ENCODE data around the gene TNK2.
A peak's percentile ranks its signal among the peaks of the same experiment; 100 is the strongest.

The TNK2 gene

GRCh38 chr3:195850857-195851543 is 57.4 kb downstream of the TNK2 start:
- H3K27ac ChIP-seq (ENCODE audit: low read depth in 2 of 2, low read length in 2 of 2), result no peak overlapping the region
- H3K36me3 ChIP-seq (ENCODE audit: control insufficient read depth in 2 of 2, insufficient read depth in 2 of 2, low read length in 2 of 2), result no peaks in the 10 kb centered on the region
- H3K9ac ChIP-seq (ENCODE audit: low read depth in 1 of 2, low read length in 2 of 2), result no peak overlapping the region
- H3K4me1 ChIP-seq (ENCODE audit: control insufficient read depth in 2 of 2, insufficient read depth in 2 of 2, low read length in 2 of 2), result peaks cover 8 to 21% of the 10 kb centered on the region in 2 donors
- H3K4me3 ChIP-seq (ENCODE audit: low read length in 2 of 2), result no peak overlapping the region
- no peaks in the 10 kb centered on the region for H3K27me3 ChIP-seq (ENCODE audit: control insufficient read depth in 2 of 2, insufficient read depth in 2 of 2, low read length in 2 of 2)
- H3K9me3 ChIP-seq (ENCODE audit: control insufficient read depth in 2 of 2, low read length in 2 of 2), result no peaks in the 10 kb centered on the region

GRCh38 chr3:195849322-195850074 is 58.9 kb downstream of the TNK2 start:
- Histone ChIP-seq H3K27ac (ENCODE audit: low read depth in 2 of 2, low read length in 2 of 2) (peak overlapping the region; percentile 80 to 85), H3K4me1 (ENCODE audit: control insufficient read depth in 2 of 2, insufficient read depth in 2 of 2, low read length in 2 of 2) (peaks cover 8 to 21% of the 10 kb centered on the region in 2 donors), H3K4me3 (ENCODE audit: low read length in 2 of 2) (peak overlapping the region in 1 of 2 donors; percentile 18)

GRCh38 chr3:195847055-195847950 is 61.0 kb downstream of the TNK2 start:
- no peaks in the 10 kb centered on the region for H3K36me3 ChIP-seq (ENCODE audit: control insufficient read depth in 2 of 2, insufficient read depth in 2 of 2, low read length in 2 of 2)
- no peaks in the 10 kb centered on the region for H3K27me3 ChIP-seq (ENCODE audit: control insufficient read depth in 2 of 2, insufficient read depth in 2 of 2, low read length in 2 of 2)
- H3K27ac ChIP-seq (ENCODE audit: low read depth in 2 of 2, low read length in 2 of 2), result peak overlapping the region in 1 of 2 donors; percentile 85
- peaks cover 8 to 21% of the 10 kb centered on the region in 2 donors for H3K4me1 ChIP-seq (ENCODE audit: control insufficient read depth in 2 of 2, insufficient read depth in 2 of 2, low read length in 2 of 2)
- no peak overlapping the region for H3K9ac ChIP-seq (ENCODE audit: low read depth in 1 of 2, low read length in 2 of 2)
- H3K4me3 ChIP-seq (ENCODE audit: low read length in 2 of 2), result no peak overlapping the region
- H3K9me3 ChIP-seq (ENCODE audit: control insufficient read depth in 2 of 2, low read length in 2 of 2), result no peaks in the 10 kb centered on the region

More at GRCh38 chr3:195849322-195850074, 58.9 kb downstream of the TNK2 start:
- Histone ChIP-seq H3K9me3 (ENCODE audit: control insufficient read depth in 2 of 2, low read length in 2 of 2) (no peaks in the 10 kb centered on the region), H3K9ac (ENCODE audit: low read depth in 1 of 2, low read length in 2 of 2) (peak overlapping the region in 1 of 2 donors; percentile 62), H3K27me3 (ENCODE audit: control insufficient read depth in 2 of 2, insufficient read depth in 2 of 2, low read length in 2 of 2) (no peaks in the 10 kb centered on the region), H3K36me3 (ENCODE audit: control insufficient read depth in 2 of 2, insufficient read depth in 2 of 2, low read length in 2 of 2) (no peaks in the 10 kb centered on the region)

- H3K27ac ChIP-seq (ENCODE audit: low read depth in 2 of 2, low read length in 2 of 2), result no peak overlapping the region
- no peaks in the 10 kb centered on the region for H3K9me3 ChIP-seq (ENCODE audit: control insufficient read depth in 2 of 2, low read length in 2 of 2)
- H3K9ac ChIP-seq (ENCODE audit: low read depth in 1 of 2, low read length in 2 of 2), result no peak overlapping the region
- H3K36me3 ChIP-seq (ENCODE audit: control insufficient read depth in 2 of 2, insufficient read depth in 2 of 2, low read length in 2 of 2), result no peaks in the 10 kb centered on the region
- H3K4me3 ChIP-seq (ENCODE audit: low read length in 2 of 2), result no peak overlapping the region
- H3K4me1 ChIP-seq (ENCODE audit: control insufficient read depth in 2 of 2, insufficient read depth in 2 of 2, low read length in 2 of 2), result peaks cover 8 to 21% of the 10 kb centered on the region in 2 donors
- no peaks in the 10 kb centered on the region for H3K27me3 ChIP-seq (ENCODE audit: control insufficient read depth in 2 of 2, insufficient read depth in 2 of 2, low read length in 2 of 2)
Measured at GRCh38 chr3:195845483-195845882, 62.9 kb downstream of the TNK2 start.

- H3K9ac ChIP-seq (ENCODE audit: low read depth in 1 of 2, low read length in 2 of 2), result no peak overlapping the region
- H3K27me3 ChIP-seq (ENCODE audit: control insufficient read depth in 2 of 2, insufficient read depth in 2 of 2, low read length in 2 of 2), result no peaks in the 10 kb centered on the region
- H3K4me1 ChIP-seq (ENCODE audit: control insufficient read depth in 2 of 2, insufficient read depth in 2 of 2, low read length in 2 of 2), result peaks cover 8 to 21% of the 10 kb centered on the region in 2 donors
- no peak overlapping the region for H3K4me3 ChIP-seq (ENCODE audit: low read length in 2 of 2)
- H3K9me3 ChIP-seq (ENCODE audit: control insufficient read depth in 2 of 2, low read length in 2 of 2), result no peaks in the 10 kb centered on the region
- H3K27ac ChIP-seq (ENCODE audit: low read depth in 2 of 2, low read length in 2 of 2), result no peak overlapping the region
- no peaks in the 10 kb centered on the region for H3K36me3 ChIP-seq (ENCODE audit: control insufficient read depth in 2 of 2, insufficient read depth in 2 of 2, low read length in 2 of 2)
Measured at GRCh38 chr3:195844671-195845218, 63.6 kb downstream of the TNK2 start.

GRCh38 chr3:195839260-195840010 is 68.9 kb downstream of the TNK2 start:
- no peak overlapping the region for H3K4me3 ChIP-seq (ENCODE audit: low read length in 2 of 2)
- H3K9me3 ChIP-seq (ENCODE audit: control insufficient read depth in 2 of 2, low read length in 2 of 2), result no peaks in the 10 kb centered on the region
- H3K36me3 ChIP-seq (ENCODE audit: control insufficient read depth in 2 of 2, insufficient read depth in 2 of 2, low read length in 2 of 2), result no peaks in the 10 kb centered on the region
- H3K27ac ChIP-seq (ENCODE audit: low read depth in 2 of 2, low read length in 2 of 2), result no peak overlapping the region
- no peak overlapping the region for H3K9ac ChIP-seq (ENCODE audit: low read depth in 1 of 2, low read length in 2 of 2)
- no peaks in the 10 kb centered on the region for H3K27me3 ChIP-seq (ENCODE audit: control insufficient read depth in 2 of 2, insufficient read depth in 2 of 2, low read length in 2 of 2)
- peaks cover 4 to 7% of the 10 kb centered on the region in 2 donors for H3K4me1 ChIP-seq (ENCODE audit: control insufficient read depth in 2 of 2, insufficient read depth in 2 of 2, low read length in 2 of 2)

- H3K27ac ChIP-seq (ENCODE audit: low read depth in 2 of 2, low read length in 2 of 2), result no peak overlapping the region
- no peaks in the 10 kb centered on the region for H3K27me3 ChIP-seq (ENCODE audit: control insufficient read depth in 2 of 2, insufficient read depth in 2 of 2, low read length in 2 of 2)
- no peak overlapping the region for H3K4me3 ChIP-seq (ENCODE audit: low read length in 2 of 2)
- H3K4me1 ChIP-seq (ENCODE audit: control insufficient read depth in 2 of 2, insufficient read depth in 2 of 2, low read length in 2 of 2), result peaks cover 4 to 7% of the 10 kb centered on the region in 2 donors
- no peaks in the 10 kb centered on the region for H3K9me3 ChIP-seq (ENCODE audit: control insufficient read depth in 2 of 2, low read length in 2 of 2)
- no peaks in the 10 kb centered on the region for H3K36me3 ChIP-seq (ENCODE audit: control insufficient read depth in 2 of 2, insufficient read depth in 2 of 2, low read length in 2 of 2)
- no peak overlapping the region for H3K9ac ChIP-seq (ENCODE audit: low read depth in 1 of 2, low read length in 2 of 2)
Measured at GRCh38 chr3:195838714-195839113, 69.6 kb downstream of the TNK2 start.

GRCh38 chr3:195836476-195837135 is 71.7 kb downstream of the TNK2 start:
- Histone ChIP-seq H3K27ac (ENCODE audit: low read depth in 2 of 2, low read length in 2 of 2) (no peak overlapping the region), H3K9ac (ENCODE audit: low read depth in 1 of 2, low read length in 2 of 2) (no peak overlapping the region), H3K4me1 (ENCODE audit: control insufficient read depth in 2 of 2, insufficient read depth in 2 of 2, low read length in 2 of 2) (peaks cover 4 to 7% of the 10 kb centered on the region in 2 donors), H3K9me3 (ENCODE audit: control insufficient read depth in 2 of 2, low read length in 2 of 2) (no peaks in the 10 kb centered on the region), H3K4me3 (ENCODE audit: low read length in 2 of 2) (no peak overlapping the region), H3K36me3 (ENCODE audit: control insufficient read depth in 2 of 2, insufficient read depth in 2 of 2, low read length in 2 of 2) (no peaks in the 10 kb centered on the region), H3K27me3 (ENCODE audit: control insufficient read depth in 2 of 2, insufficient read depth in 2 of 2, low read length in 2 of 2) (no peaks in the 10 kb centered on the region)

- Histone ChIP-seq H3K4me1 (ENCODE audit: control insufficient read depth in 2 of 2, insufficient read depth in 2 of 2, low read length in 2 of 2) (peaks cover 4 to 7% of the 10 kb centered on the region in 2 donors), H3K4me3 (ENCODE audit: low read length in 2 of 2) (no peak overlapping the region), H3K9ac (ENCODE audit: low read depth in 1 of 2, low read length in 2 of 2) (peak overlapping the region; percentile 18 to 32), H3K36me3 (ENCODE audit: control insufficient read depth in 2 of 2, insufficient read depth in 2 of 2, low read length in 2 of 2) (no peaks in the 10 kb centered on the region), H3K27ac (ENCODE audit: low read depth in 2 of 2, low read length in 2 of 2) (peak overlapping the region; percentile 52 to 77), H3K27me3 (ENCODE audit: control insufficient read depth in 2 of 2, insufficient read depth in 2 of 2, low read length in 2 of 2) (no peaks in the 10 kb centered on the region), H3K9me3 (ENCODE audit: control insufficient read depth in 2 of 2, low read length in 2 of 2) (no peaks in the 10 kb centered on the region)
Measured at GRCh38 chr3:195835791-195836190, 72.6 kb downstream of the TNK2 start.
